Measurements from ENCODE around the gene IFT88.

The IFT88 gene, protein sequence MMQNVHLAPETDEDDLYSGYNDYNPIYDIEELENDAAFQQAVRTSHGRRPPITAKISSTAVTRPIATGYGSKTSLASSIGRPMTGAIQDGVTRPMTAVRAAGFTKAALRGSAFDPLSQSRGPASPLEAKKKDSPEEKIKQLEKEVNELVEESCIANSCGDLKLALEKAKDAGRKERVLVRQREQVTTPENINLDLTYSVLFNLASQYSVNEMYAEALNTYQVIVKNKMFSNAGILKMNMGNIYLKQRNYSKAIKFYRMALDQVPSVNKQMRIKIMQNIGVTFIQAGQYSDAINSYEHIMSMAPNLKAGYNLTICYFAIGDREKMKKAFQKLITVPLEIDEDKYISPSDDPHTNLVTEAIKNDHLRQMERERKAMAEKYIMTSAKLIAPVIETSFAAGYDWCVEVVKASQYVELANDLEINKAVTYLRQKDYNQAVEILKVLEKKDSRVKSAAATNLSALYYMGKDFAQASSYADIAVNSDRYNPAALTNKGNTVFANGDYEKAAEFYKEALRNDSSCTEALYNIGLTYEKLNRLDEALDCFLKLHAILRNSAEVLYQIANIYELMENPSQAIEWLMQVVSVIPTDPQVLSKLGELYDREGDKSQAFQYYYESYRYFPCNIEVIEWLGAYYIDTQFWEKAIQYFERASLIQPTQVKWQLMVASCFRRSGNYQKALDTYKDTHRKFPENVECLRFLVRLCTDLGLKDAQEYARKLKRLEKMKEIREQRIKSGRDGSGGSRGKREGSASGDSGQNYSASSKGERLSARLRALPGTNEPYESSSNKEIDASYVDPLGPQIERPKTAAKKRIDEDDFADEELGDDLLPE

DNA sequence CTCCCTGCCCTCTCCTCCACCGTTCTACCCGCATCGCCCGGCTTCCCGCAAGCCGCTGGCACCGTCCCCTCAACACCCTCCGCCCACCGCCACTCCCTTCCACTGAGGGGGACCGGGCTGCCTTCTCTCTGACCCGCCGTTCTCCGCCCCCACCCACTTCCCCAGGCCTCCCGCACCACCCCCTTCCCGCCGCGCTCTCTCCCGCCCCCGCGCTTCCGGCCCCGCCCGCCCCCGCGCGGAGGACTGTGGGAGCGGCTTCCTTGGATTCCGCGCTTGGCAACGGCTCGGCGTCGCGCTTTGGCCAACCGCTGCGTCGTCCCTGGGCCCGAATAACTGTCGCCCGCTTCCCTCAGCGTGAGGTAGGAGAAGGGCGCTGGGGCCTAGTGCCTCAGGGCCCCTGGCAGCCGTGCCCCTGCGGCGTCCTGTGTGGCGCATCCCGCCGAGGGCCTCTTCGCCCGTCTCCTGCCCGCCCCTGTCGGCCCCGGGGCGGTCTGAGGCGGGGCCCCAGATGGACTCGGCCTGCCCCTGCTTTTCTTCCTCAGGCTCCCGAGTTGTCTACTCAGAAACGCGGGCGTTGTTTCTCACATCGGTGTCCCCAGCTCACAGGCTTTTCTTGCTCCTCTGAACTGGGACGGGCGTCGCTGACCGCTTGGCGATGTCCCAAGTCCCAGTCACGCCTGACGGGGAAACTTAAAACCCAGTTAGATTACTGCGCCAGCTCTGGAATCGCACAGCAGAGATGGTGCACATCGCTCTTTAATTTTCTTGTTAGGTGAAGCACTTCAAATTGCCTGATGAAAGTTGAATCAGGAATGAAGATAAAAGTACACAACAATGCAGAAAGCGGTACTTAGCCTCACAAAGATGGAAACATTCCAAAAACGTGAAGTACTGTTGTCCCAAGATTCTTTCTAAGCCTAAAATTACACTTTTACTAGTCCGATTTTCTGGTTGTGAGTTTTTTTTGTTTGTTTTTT lies at the start of gene IFT88:
Gene IFT88 (plus strand): TSS at position 260 of the 977 bp plus-strand sequence. CDS start 7,229 bp downstream, outside the sequence.
- peak; percentile 86 for DNase-seq

DNA sequence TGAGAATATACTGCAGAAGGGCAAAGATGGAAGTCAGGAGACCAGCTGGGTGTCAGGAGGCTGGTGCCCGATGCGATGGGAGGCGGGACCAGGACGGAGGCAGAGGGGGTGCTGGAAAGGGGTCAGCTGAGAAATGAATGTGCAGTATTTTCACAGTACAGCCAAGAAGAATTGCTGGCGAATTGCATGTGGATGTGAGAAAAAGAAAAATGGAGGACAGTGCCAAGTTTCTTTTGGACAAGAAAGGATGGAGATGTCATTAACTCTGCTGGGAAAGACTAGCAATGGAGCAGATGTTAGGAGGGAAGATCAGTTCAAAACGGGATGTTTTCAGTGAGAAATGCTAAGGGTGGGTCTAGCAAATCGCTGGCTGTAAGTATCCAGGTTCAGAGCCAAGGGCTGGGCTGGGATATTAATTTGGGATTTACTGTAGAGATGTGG lies 48.3 kb upstream of the IFT88 start:
- DNase-seq: no peak

DNA sequence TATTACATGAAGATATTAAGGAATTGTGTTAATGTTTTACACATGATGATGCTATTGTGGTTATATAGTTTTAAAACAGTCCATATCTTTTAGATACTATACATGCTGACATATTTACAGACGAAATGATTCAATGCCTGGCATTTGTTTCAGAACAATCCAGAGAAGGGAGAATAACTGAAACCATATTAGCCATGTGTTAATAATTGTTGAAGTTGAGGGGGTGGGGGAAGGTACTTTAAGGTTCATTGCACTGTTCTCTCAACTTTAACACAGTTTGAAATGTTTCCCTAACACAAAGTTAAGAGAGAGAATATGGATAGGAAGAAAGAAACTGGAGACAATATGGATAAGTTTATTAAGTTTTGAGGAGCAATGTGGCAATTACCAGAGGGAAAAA lies 47.1 kb upstream of the IFT88 start:
- DNase-seq: no peak

DNA sequence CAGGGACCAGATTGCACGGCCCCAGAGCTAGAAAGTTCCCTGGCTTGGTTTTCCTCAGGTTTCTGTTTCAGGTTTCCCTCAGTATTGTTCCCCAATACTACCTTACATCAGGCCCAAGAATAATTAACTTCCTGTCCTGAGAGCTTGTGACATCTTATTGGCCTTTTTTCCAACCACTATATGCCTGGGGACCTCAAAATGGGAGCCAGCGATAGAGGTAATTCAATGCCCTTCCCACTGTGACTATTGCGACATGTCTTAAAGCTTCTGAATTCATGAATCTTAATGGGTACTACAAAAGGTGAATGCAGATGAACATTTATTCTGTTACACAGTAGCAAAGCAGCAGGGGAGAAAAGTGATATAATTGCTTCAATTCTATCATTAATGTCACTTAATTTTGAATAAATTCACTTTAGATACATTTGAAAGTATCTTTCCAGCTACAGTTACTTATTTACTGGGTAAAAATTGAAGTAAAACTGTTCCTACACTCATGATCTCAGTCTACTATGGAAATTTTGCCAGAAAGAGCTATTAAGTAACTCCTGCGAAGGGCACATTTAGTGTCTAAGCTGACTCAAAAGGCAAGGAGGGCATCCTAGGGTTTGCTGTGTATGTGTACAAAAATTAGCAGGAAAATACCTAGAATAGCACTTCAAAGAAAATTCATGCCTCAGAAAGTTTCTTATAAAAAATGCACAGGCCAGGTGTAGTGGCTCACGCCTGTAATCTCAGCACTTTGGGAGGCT lies 45.4 kb upstream of the IFT88 start:
- no peak for DNase-seq

DNA sequence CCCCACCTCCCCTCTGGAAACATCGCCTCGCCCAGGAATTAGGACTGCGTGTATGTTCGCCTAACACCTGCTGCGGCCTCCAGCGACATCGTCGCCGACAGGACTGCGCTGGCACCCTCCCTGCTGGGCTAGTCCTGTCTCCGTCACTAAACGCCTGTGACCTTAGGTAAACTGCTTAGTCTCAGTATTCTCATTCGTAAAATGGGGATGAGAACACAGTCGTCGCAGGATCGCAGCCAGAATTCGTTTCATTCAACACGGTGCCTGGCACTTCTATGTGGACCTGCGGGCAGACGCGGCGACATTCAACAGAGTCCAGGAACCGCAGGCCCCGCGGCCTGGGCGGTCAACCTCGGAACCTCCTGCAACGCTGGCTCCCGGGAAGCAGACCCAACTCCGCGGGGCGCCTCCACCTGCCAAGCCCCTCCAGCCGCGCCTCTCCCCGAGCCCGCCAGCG lies 41.8 kb upstream of the IFT88 start:
- DNase-seq: no peak

DNA sequence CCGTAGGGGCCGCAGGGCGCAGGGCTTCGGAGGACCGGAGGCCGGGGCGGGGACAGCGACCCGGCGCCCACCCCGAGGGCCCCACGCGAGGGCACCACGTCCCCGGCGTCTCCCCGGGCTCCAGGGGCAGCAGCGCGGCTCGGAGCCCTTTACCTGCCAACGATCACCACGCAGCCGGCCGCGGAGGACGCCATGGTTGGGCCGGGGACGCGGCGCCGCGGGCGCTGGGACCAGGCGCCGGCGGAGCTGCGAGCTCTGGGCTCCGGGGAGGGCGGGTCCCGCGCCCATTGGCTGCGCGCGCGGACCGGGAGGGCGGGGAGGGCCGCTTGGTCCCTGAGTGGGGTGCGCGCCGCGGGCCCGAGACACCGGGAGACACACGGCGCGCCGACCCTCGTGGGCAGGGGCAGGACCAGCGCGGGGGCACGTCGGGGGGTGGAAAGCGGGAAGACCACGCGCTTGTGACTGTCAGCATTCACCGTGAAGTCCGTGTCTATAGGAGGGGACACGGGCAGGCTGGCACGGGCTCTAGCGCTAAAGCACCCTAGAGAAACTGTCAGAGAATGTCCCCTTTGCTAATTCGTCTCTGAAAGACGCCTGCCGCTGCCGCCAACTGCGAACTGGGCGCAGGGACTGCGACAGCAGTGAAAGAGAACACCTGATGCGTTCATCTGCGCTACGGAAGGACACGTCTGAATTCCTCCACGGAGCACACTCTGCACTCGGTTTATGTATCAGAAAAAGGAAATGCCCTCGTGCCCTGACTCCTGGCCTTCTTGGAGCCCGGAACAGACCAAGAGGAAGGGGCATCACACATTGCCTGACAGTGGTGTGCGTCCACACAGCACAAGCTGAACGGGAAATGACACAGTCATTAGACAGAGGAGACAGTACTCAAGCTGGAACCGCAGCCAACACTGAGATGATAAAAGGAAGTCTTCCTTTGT lies 41.1 kb upstream of the IFT88 start, which contains the start of gene CRYL1:
Gene CRYL1 (minus strand): TSS at position 257 of the 944 bp plus-strand sequence. CDS start 63 bp downstream, at position 194.
- peak; percentile 83 for DNase-seq

DNA sequence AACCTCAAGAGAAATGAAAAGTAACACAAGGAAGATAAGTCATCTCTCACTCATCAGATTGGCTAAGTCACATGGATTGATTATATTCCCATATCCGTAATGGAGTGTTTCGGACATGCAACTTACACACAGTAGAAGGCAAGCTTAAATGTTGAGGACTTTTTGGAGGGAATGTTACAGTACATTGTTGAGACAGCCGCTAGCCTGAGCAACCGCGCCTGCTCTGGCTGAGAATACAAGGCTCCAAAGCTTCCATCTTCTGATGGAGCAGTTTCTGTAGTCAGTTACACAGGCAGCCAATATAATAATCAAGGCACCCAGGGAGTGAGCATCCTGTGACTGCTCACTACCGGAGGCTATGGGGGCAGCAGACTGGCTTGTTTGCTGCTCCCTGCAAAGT lies 40.3 kb upstream of the IFT88 start:
- DNase-seq: no peak

DNA sequence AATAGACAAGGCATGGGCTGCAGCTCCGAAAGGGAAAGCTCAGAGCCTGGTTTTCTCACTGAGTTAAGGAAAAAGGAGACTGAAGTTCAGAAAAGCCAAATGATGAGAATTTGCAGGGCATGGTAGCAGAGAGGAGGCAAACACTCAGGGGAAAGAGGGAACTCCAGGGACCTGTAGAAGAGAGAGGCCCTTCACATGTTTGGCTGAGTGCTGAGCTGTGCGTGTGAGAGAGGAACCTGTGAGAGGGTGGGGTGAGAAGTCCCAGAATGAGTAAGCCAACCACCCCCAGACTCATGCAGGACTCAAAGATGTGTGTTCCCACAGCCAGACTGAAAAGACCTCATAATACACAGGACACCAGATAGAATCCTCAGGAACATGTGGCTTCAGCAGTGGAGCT lies 38.5 kb upstream of the IFT88 start:
- no peak for DNase-seq

DNA sequence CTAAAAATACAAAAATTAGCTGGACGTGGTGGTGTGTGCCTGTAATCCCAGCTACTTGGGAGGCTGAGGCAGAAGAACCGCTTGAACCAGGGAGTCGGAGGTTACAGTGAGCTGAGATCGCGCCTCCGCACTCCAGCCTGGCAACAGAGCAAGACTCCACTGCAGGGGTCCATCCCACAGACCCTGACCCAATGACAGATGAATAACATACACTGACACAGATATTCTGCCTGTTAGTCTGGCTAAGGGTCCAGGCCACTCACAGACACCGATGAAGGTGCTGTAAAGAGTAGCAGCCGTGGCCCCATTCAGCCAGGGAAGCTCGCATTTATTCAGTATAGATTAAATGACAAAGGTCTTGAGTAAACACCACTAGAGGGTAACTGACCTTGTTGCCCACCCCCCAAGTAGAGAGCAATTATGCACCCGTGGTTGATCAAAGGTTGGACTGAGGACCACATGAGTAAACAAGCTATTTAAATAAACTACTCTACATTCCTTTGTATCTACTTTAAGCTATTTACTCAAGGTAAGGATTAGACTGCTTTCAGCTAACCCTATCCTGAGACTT lies 32.8 kb upstream of the IFT88 start:
- no peak for DNase-seq

DNA sequence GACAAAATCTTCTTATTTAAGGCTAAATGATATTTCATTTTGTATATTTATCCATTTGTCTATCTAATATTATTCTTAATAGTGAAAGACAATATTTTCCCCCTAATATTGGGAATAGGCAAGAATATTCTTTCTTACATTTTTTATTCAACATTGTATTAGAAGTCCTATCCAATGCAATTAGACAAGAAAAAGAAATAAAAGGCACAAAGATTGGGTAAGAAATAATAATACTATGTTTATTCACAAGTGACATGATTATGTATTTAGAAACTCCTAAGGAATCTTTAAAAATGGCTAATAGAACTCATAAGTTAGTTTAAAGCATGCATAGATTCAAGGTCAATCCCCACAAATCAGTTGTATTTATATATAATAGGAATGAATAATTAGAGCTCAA lies 30.0 kb upstream of the IFT88 start:
- DNase-seq: no peak

DNA sequence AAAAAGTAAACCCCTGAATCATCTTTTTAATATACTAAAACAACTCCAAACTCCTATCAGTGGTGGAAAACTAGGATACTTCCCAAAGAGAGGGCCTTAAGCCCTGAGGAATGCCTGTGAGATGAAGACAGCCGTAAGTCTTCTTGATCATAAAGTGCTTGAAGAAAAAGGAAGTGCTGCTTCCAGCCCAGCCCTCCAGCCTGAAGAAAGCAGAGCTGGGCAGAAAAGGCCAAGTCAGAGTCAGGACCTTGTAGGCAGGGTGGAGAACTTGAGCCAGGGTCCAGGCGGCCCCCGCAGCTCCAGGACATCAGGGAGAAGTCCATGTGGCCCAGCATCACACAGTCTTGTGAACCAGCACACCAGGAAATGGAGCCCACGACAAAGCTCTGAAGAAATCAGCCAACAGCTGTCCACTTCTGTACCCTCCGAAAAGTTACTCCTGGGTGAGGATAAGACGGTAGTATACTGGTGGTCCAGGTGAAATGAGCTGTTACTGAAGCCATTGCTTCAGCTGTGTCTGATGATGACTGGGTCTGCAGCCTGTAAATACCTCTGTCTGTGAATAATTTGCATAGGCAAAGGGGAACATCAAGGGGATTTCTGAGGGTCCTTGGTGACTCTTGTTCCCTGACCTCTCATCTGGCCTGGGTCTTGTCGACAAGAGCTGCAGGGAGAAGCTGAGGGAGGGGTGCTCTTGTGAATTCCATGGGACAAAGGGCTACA lies 22.6 kb upstream of the IFT88 start:
- DNase-seq: no peak

DNA sequence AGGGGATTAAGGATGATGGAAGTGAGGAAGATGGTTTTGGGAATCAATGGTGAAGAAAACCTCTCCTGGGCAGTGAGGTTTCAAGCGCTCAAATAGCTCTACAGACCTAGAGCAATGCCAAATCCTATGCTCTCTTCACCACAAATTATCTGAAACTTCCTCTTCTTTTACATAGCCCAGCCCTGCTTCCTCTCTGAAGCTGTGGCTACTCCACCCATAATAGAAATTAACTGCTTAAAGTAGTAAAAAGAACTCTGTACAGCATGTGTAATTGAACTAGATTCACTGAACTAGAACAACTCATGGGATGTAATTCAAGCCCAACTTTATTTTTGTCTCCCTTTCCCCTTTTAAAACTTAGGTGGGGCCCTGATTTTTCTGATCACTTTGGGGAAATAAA lies 20.4 kb upstream of the IFT88 start:
- no peak for DNase-seq

DNA sequence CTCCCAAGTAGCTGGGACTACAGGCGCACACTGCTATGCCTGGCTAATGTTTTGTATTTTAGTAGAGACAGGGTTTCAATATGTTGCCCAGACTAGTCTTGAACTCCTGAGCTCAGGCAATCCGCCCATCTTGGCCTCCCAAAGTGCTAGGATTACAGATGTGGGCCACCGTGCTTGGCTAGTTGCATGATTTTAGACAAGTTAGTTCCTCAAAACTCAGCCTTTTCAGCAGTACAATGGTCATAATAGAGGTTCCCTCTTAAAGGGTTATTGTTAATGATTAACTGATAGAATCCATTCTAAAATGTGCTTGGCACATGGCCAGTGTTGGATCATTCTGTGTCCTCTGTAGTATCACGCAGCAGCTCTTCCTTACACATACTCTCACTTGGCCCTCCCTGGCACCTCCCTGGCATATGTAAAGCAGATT lies 19.5 kb upstream of the IFT88 start:
- DNase-seq: no peak

DNA sequence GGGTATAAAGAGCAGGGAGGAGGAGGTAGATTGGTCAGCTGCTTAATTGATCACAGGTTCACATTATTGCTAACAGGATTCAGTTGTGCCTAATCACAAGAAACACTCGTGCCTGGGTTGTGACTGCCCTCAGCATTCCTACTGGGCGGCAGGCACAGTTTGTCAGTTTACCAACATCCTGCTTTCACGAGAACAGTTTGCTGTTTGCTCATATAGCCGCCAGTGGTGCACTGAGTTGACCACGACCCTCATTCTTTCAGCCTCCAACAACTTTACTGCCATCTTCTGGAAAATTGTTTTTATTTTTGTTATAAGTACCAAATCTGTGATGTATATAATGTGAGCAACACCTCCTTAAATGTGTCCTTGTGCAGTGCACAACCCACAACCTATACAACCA lies 16.2 kb upstream of the IFT88 start:
- no peak for DNase-seq

DNA sequence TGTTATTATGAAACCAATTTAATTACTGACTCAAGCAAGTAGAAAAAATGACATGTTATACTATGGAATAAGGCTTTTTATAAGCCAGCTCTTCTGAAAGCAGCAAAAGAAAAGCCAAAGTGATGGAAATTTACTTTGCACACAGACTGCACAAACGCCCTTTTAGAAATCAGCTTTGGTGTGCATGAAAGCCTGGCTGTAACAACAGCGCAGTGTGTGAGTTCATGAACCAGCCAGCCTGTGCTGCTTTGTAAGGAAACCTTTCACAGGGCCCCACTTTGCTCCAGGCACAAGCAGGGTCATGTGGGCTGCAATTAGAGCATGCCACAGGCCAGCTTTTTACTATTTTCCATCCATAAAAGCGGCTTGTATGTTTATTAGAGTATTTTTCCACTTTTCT lies 13.6 kb upstream of the IFT88 start:
- no peak for DNase-seq

DNA sequence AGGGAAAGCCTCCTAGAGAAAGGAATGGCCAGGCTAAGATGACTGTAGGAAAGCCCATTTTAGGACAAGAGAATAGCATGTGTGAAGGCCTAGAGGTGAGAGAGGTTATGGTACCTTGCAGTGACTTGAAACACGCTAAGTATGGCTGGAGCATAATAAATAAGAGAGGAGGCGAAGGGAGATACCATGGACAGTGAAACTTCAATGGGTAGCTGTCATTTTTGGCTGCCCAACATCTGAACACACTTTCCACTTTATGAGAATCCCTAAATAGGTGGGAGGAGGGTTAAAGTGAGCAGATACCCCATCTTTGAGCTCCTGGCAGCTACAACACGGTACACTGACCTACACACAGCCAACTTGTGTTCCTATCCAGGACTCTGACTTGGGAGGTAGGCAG lies 8.0 kb upstream of the IFT88 start:
- DNase-seq: no peak

DNA sequence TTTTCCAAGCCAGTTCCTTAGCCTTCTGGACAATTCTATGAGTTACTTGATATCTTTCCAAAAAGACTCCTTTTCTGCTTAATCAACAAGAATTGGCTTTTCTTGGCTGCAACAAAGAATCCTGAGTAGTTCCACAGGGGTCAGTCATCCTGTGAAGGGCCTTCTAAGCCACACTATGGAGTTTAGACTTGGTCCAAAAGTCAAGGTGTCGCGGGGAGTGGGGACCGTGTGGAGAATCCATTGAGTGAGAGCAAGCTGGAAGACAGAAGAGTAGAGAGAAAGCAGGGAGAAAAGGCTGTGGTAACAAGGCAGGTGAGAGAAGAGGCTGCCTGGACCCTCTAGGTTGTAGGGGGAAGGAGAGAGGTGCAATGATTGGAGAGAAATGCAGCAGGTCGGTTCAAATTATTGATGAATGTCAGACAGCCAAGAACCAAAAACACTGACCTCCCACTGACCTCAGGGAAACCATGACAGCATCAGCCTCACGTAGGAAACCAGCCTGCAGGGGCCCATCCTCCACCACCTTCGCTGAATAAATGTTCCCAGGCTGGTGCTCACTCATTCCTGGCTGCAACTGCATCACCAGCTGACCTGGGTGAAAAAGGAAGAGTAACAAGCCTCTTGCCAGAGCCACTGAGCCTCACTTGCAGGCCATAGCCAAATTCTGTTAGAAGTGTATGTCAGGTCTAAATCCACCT lies 7.1 kb upstream of the IFT88 start:
- DNase-seq: no peak

DNA sequence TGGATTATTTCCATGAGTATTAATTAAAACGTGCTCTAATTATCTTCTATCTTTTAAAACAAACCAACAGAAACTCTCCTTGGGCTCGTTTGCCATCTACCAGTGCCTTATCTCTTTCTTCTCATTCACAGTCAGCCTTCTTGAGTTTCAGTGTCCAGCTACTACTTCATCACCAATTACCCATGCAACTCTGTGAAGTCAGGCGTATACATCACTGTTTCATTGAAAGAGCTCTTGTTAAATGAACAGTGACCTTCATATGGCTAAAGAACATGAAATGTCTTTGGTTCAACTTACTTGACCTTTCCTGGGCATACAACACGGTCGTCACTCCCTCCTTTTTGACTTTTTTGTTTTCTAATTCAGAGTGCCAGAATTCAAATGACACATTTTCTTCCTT lies 5.2 kb upstream of the IFT88 start:
- no peak for DNase-seq

Measured in activated T-cell treated with anti-CD3 and anti-CD28 coated beads, Interleukin-2, amount 50 U/mL, for 1 hour (primary cell).